CD4-positive, alpha-beta T cell treated with Interleukin-15 for 4 hours (primary cell): Measurements from ENCODE around the gene ZFPM1.

Experiments used
- DNase-seq: peaks from one replicate; pipeline ENCODE4 v3.0.0-alpha.2; 2020; ENCODE audit warnings: low spot score

The ZFPM1 gene

DNA sequence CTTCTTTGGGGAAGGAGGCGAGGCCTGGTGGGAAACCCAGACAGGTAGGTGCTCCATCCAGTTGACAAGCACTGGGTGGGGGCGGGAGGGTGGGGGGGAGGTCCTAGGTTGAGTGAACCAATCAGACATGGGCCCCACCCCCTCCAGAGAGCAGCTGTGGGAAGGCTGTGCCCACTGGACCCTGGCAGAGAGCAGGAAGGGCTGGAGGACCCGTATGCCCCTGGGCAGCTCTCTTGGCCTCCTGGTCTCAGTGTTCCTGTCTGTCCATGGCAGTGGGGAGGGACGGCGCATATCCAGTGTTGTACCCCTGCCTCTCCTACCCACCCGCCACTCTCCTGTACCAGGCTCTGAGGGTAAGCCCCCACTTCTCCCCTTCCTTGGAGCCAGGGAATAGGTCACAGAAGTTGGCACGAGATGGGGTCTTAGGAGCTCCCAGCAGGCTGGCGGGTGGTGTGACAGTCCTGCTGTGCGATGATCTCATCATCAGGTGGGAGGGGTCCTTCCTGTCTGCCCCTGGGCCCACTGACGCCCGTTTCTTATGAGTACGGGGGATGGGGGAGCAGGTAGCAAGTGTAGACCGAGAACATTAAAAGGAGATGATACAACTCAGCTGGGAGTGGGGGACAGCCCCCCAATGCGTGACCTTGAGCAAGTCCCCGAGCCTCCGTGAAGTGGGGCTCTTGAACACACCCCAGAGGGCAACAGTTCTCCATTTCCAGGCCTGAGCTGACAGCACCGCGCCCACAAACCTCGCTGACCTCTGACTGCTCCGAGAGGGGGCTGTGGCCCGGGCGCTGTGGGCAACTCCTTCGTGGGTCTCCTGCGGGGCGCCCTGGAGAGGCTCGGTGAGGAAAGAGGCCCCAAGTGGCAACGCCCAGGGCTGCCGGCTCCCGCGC lies 1.2 kb upstream of the ZFPM1 start:
- DNase-seq: peak; percentile 18

- DNase-seq: peak; percentile 98
Measured at GRCh38 chr16:88452482-88453216, 431 bp upstream of the ZFPM1 start.

- DNase-seq: peak; percentile 22
Measured at GRCh38 chr16:88453611-88454522, 787 bp downstream of the ZFPM1 start.

GRCh38 chr16:88454523-88454947 lies 1.5 kb downstream of the ZFPM1 start:
- peak; percentile 47 for DNase-seq

- DNase-seq: peak; percentile 93
Measured at GRCh38 chr16:88455610-88456355, 2.7 kb downstream of the ZFPM1 start.

DNA sequence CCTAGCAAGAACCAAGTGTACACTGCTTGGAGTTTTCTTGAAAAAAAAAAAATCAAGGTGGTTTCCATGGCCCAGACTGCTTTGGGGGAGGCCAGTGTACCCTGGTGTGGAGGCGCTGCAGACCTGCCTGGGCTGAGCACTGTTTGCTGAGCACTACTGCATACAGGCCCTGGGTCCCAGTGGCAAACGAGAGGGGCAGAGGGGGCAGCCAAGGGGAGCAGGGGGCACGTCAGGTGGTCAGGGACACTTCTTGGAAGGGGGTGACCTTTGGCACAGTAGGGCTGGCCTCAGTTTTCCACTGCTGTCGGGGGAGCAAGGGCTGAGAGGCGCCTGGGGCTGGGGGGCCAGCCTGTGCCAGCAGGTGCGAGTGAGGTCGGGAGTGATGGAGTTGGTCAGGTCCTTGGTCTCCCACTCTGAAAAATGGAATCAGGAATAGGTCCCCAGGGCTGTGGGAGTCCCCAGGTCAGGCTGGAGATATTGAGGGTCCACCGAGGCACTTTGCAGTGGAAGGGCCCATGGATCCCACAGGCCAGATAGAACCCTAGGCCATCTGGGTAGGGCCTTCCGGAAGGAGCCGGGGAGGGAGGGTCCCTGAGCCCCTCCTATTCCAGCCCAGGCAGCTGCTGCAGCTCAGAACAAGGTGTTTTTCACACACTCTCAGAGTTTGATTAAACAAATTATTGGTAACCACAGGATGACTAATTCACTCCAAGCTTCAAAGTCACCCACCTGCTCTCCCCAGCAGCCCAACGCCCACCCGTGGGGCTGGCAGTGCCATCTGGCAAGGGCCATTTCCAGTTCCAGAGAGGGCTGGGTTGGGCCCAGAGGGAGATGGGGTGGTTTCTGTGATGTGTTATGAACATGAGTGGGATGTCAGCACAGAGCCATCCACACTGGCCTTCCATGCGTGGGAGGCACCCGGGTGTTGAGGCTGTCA lies 3.5 kb downstream of the ZFPM1 start:
- DNase-seq: peak; percentile 82

DNA sequence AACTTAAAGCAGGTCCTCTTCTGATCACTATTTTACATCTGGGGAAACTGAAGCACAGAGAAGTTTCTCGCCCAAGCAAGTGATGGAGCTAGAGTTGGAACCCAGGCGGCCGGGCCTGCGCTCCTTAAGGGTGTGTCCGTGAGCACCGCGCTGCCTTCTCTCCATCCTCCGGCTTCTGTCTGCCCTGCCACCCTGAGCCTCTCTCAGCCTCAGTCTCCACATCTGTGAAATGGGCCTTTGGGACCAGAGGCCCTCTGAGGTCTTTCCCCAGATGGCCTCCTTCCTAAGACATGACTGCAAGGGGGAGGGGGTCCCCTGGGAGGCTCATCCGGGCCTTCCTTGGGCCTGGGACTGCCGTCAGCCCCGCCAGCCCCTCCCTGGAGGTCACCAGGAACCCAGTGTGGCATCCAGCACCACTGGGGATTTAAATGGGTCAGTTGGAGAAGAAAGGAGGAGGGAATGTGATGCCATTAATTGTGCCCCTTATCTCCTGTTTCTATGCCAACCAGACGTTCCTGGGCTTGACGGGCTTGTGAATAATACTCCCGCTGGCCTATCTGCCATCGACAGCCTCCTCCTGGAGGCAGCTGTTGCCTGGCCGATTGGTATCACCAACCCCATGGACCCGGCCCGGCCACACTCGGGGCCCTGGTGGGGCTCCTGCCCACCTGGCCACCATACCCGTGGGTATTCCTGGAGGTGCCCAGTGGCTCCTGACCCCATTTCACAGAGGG lies 5.1 kb downstream of the ZFPM1 start:
- no peak for DNase-seq

DNA sequence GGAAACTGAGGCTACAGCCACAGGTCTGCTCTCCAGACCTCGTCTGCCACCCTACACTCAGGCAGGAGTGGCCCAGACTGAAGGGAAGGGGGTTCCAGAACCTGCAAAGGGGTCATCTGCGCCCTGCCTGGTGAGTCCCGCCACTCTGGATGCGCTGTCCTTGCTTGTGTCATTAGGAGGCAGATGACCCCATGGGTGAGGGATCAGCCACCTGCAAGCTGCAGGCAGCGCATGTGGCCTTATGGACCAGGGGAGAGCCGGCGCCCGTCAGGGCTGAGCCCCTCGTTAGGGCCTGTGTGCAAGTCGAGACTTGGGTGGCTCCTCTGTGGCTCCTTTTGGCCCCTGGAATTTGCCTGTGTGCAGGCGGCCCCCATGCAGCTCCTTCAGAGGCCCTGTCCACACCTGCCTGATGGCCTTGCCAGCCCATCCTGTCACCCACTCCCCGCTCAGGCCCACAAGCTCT lies 5.7 kb downstream of the ZFPM1 start:
- no peak for DNase-seq

DNA sequence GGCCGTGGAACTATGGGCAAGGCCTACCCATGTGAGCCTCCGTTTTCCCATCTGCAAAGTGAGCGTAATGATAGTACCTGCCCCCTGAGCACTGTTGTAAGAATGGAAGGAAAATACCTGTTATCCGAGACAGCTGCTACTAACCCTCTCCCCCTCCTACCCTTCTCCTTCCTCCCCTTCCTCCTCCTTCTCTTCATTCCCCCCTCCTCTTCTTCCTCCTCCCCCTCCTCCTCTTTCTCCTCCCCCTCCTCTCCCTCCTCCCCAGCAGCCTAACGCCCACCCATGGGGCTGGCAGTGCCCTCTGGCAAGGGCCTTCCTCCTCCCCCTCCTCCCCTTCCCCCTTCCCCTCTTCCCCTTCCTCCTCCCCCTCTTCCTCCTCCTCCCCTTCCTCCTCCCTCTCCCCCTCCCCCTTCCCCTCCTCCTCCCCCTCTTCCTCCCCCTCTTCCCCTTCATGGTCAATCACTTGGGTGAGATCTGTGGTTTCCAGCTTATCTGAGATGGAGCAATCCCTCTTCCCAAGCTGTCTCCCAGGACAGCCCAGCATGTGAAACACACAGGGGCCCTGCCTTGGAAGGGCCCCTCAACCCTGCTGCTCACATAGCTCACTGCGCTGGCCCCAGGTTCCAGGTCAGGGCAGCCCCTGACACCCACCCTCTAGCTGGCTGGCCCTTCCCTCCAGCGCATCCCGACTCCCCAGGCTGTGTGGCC lies 6.4 kb downstream of the ZFPM1 start:
- DNase-seq: no peak

GRCh38 chr16:88460496-88461330 lies 7.6 kb downstream of the ZFPM1 start:
- no peak for DNase-seq

DNA sequence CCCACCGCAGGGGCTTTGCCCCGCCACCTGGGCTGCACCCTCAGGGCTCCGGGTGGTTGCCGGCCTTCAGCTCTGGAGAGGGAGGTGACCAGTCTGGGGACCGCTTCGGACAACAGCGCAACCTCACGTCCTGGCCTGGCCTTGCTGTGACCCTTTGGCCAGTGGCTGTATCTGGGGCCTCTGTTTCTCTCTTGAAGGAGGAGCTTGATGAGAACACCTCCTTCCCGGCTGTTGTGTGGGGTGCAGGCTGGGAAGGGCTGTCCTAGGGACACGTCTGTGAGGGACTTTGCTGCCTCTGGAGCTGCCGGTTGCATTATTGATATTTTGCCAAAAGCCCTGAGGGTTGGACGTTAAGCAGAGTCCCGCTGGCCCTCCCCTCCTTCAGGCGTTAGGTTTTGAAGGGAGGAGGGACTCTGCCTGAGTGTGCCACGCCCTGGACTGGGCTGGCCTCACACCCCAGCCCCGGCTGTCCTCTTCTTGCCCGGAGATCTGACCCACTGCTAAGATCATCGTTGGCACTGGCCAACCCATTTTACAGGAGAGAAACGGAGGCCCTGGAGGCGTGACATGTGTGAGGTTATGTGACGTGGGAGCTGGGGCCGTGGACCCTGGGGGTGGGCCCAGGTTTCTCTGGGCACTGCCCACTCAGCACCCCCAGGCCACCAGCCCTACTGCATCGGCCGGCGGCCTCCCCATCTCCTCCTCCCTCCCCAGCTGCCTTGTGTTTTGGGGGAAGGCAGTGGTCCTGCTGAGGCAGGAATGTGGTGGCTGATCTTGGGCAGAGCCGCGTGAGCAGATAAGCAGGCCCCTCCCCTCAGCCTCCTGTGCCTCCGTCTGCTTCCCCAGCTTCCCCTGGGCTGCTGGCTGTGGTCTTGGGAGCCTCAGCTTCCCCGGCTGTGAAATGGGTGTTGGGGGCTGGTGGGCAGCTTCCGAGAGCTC lies 8.5 kb downstream of the ZFPM1 start:
- no peak for DNase-seq

- DNase-seq: no peak
Measured at GRCh38 chr16:88462396-88462795, 9.3 kb downstream of the ZFPM1 start.

- DNase-seq: no peak
Measured at GRCh38 chr16:88463411-88463810, 10.3 kb downstream of the ZFPM1 start.

- no peak for DNase-seq
Measured at GRCh38 chr16:88464447-88465318, 11.6 kb downstream of the ZFPM1 start.

GRCh38 chr16:88465387-88465983 lies 12.4 kb downstream of the ZFPM1 start:
- no peak for DNase-seq
